OCI-LY3 (cell line): ENCODE measurements around the gene RNF6.
"Not testable (repeated sequence)": the region's sequence is repeated elsewhere in the genome, so short reads cannot be mapped to it uniquely, and the experiment has no call there.

ENCODE experiments used
- H2AFZ ChIP-seq: fragments of 200-600, 300-600 bp; shearing (Covaris generic); 2 replicates; pipeline ENCODE4 v1.6.0; 2014; ENCODE audit warnings: antibody characterized with exemption, low read depth, low read length
- H3K27ac ChIP-seq: fragments of 200-600, 300-600 bp; sonication (generic); 2 replicates; pipeline ENCODE4 v1.5.1; 2014; ENCODE audit warnings: mild to moderate bottlenecking, low read length, moderate library complexity, mixed read lengths
- H3K27me3 ChIP-seq: fragments of 200-600, 300-600 bp; sonication (generic); 2 replicates; pipeline ENCODE4 v1.6.1; 2014; ENCODE audit warnings: low read depth, low read length, mixed read lengths
- H3K36me3 ChIP-seq: fragments of 200-600, 300-600 bp; sonication (generic); replicated peaks from 2 replicates; pipeline ENCODE3; 2014; ENCODE audit warnings: low read depth, low read length, mixed read lengths
- H3K4me1 ChIP-seq: fragments of 300-600, 200-600 bp; sonication (generic); 2 replicates; pipeline ENCODE4 v1.6.1; 2014; ENCODE audit warnings: low read length, mixed read lengths
- H3K4me2 ChIP-seq: fragments of 200-600, 300-600 bp; sonication (generic); 2 replicates; pipeline ENCODE4 v1.6.1; 2014; ENCODE audit warnings: low read length, mixed read lengths
- H3K4me3 ChIP-seq: fragments of 300-600, 200-600 bp; sonication (generic); 2 replicates; pipeline ENCODE4 v1.5.1; 2014; ENCODE audit warnings: antibody characterized with exemption, mild to moderate bottlenecking, low read length, moderate library complexity
- H3K79me2 ChIP-seq: fragments of 300-600, 200-600 bp; shearing (Covaris generic); 2 replicates; pipeline ENCODE4 v1.6.1; 2014; ENCODE audit warnings: mild to moderate bottlenecking, low read length, mixed read lengths
- H3K9ac ChIP-seq: fragments of 300-600, 200-600 bp; shearing (Covaris generic); 2 replicates; pipeline ENCODE4 v1.6.0; 2014; ENCODE audit warnings: mild to moderate bottlenecking, low read length, moderate library complexity
- H3K9me3 ChIP-seq: fragments of 200-600, 300-600 bp; shearing (Covaris generic); 2 replicates; pipeline ENCODE4 v1.6.1; 2014; ENCODE audit warnings: low read length, mixed read lengths; ENCODE audit not compliant: insufficient read depth
- H4K20me1 ChIP-seq: fragments of 200-600, 300-600 bp; sonication (generic); 2 replicates; pipeline ENCODE4 v1.6.1; 2016; ENCODE audit warnings: low read length, mixed read lengths; ENCODE audit not compliant: insufficient read depth
- EZH2phosphoT487 ChIP-seq: fragments of 200-600 bp; shearing (Covaris generic); IDR thresholded peaks from 2 replicates; pipeline ENCODE4 v1.6.1; 2018; ENCODE audit warnings: antibody characterized with exemption, mixed run types, low read depth
- TF ChIP-seq, protein P1 (sequence below): fragments of 200-600, 300-600 bp; sonication (generic); IDR thresholded peaks from 2 replicates; pipeline ENCODE4 v1.5.1; 2014; ENCODE audit warnings: antibody characterized with exemption, low read length, low read depth

Gene RNF6

GRCh38 chr13:26254583-26255111 is 32.5 kb upstream of the RNF6 start:
- H3K79me2 ChIP-seq: peaks cover 57% of the 10 kb centered on the region

DNA sequence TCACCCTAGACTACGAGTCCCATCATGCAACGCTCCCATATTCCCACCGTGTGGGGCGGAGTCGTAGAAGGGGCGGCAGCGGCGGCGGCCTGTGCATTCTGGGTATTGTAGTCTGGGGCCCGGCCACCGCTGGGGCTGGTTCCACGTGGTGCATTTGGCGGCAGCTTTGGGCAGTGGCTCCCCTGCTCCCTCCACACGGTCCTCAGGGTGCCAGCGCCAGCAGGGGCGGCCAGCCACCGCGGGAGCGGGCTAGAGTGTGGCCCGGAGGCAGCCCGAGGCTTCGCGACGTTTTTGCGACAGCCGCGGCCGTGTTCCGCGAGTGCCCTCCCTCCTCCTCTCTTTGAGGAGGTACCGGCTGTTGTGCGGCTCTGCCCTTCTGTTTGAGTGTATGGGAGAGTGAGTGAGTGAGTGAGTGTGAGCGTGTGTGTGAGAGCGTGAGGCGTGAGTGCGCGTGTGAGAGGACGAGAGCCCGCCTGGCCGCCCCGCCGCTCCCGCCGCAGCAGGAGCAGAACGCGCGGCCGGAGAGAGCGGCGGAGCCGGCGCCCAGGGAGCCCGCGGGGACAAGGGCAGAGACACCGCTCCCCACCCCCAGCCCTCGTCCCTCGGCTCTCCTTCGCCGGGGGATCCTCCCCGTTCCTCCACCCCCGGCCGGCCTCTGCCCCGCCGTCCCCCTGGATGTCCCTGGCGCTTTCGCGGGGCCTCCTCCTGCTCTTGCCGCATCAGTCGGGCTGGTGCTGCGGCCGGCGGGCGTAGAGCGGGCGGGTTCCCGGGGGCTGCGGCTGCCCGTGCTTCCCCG is 31.9 kb upstream of the RNF6 start, which contains the start of gene CDK8:
Gene CDK8 (plus strand): TSS at position 343 of the 796 bp plus-strand sequence. CDS start 513 bp downstream, outside the sequence.
- H3K4me3 ChIP-seq: peak within 1 kb of the TSS; percentile 93
- no peaks in the 10 kb centered on the region for H3K9me3 ChIP-seq
- H3K4me1 ChIP-seq: peaks cover 28% of the 10 kb centered on the region
- peaks cover 51% of the 10 kb centered on the region for H3K79me2 ChIP-seq
- H3K9ac ChIP-seq: peak within 1 kb of the TSS; percentile 83
- peak within 1 kb of the TSS; percentile 70 for H3K4me2 ChIP-seq
- H3K36me3 ChIP-seq: no peaks in the 10 kb centered on the region
- H3K27ac ChIP-seq: peak within 1 kb of the TSS; percentile 81
- peaks cover 31% of the 10 kb centered on the region for H4K20me1 ChIP-seq
- H3K27me3 ChIP-seq: no peaks in the 10 kb centered on the region
- peak within 1 kb of the TSS; percentile 90 for H2AFZ ChIP-seq
- TF ChIP-seq, protein P1, sequence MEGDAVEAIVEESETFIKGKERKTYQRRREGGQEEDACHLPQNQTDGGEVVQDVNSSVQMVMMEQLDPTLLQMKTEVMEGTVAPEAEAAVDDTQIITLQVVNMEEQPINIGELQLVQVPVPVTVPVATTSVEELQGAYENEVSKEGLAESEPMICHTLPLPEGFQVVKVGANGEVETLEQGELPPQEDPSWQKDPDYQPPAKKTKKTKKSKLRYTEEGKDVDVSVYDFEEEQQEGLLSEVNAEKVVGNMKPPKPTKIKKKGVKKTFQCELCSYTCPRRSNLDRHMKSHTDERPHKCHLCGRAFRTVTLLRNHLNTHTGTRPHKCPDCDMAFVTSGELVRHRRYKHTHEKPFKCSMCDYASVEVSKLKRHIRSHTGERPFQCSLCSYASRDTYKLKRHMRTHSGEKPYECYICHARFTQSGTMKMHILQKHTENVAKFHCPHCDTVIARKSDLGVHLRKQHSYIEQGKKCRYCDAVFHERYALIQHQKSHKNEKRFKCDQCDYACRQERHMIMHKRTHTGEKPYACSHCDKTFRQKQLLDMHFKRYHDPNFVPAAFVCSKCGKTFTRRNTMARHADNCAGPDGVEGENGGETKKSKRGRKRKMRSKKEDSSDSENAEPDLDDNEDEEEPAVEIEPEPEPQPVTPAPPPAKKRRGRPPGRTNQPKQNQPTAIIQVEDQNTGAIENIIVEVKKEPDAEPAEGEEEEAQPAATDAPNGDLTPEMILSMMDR: no peak
- no peak for TF ChIP-seq EZH2phosphoT487

More at GRCh38 chr13:26254583-26255111, 32.5 kb upstream of the RNF6 start:
- H3K9me3 ChIP-seq: no peaks in the 10 kb centered on the region
- H3K4me2 ChIP-seq: peak overlapping the region; percentile 70
- H3K27ac ChIP-seq: peak overlapping the region; percentile 81
- peaks cover 35% of the 10 kb centered on the region for H4K20me1 ChIP-seq
- peaks cover 28% of the 10 kb centered on the region for H3K4me1 ChIP-seq
- H2AFZ ChIP-seq: no peak overlapping the region
- peak overlapping the region; percentile 83 for H3K9ac ChIP-seq
- TF ChIP-seq EZH2phosphoT487: no peak
- no peaks in the 10 kb centered on the region for H3K27me3 ChIP-seq
- no peaks in the 10 kb centered on the region for H3K36me3 ChIP-seq
- peak overlapping the region; percentile 93 for H3K4me3 ChIP-seq

DNA sequence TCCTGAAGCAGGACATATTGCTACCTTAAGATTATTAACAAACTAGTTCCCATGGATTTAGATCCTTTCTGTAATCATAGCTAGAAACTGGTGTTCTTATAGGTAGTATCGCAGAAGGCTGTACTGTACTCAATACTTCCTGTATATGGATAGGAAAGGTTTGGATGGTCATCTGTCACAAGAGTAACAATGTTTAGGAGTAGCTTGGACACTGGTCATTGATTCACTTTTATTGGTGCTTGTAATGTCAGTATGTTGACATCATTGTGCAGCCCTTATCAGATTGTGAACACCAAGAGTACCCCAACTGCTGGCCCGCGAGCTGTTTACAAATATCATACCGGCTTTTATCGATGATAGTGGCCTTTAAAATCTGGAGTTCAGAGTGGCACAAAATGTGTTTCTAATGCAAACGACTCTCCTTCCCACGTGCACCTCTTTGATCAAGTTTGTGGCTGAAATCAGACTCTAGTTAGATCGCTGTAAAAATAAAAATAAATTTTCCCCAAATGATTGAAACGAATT is 31.2 kb upstream of the RNF6 start:
- H3K27ac ChIP-seq: peak overlapping the region; percentile 81; the same call in 1 of the 2 replicates
- peak overlapping the region; percentile 70 for H3K4me2 ChIP-seq
- peak overlapping the region; percentile 90 for H2AFZ ChIP-seq
- no peaks in the 10 kb centered on the region for H3K9me3 ChIP-seq
- H3K36me3 ChIP-seq: no peaks in the 10 kb centered on the region
- peak overlapping the region; percentile 83 for H3K9ac ChIP-seq
- H3K79me2 ChIP-seq: peaks cover 44% of the 10 kb centered on the region
- peaks cover 28% of the 10 kb centered on the region for H3K4me1 ChIP-seq
- H3K27me3 ChIP-seq: no peaks in the 10 kb centered on the region
- peaks cover 31% of the 10 kb centered on the region for H4K20me1 ChIP-seq
- peak overlapping the region; percentile 93 for H3K4me3 ChIP-seq
- TF ChIP-seq, protein P1: no peak
- TF ChIP-seq EZH2phosphoT487: no peak

DNA sequence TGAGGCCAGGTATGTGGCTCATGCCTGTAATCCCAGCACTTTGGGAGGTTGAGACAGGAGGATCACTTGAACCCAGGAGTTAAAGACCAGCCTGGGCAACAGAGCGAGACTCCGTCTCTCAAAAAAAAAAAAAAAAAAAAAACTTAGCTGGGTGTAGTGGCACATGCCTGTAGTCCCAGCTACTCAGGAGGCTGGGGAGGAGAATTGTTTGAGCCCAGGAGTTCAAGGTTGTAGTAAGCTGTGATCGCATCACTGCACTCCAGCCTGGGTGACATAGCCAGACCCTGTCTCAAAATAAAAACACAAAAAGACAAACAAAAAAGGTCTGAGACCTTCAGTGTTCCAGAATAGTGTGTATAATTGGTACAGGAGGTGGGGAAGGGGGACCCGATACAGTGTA is 29.9 kb upstream of the RNF6 start:
- not testable (repeated sequence) for H3K36me3 ChIP-seq, H3K9me3 ChIP-seq, H3K9ac ChIP-seq, H3K4me3 ChIP-seq, H3K27me3 ChIP-seq, H2AFZ ChIP-seq, H3K4me2 ChIP-seq, H3K27ac ChIP-seq
- H3K79me2 ChIP-seq: peaks cover 31% of the 10 kb centered on the region
- H3K4me1 ChIP-seq: peaks cover 22% of the 10 kb centered on the region
- H4K20me1 ChIP-seq: peaks cover 21% of the 10 kb centered on the region

DNA sequence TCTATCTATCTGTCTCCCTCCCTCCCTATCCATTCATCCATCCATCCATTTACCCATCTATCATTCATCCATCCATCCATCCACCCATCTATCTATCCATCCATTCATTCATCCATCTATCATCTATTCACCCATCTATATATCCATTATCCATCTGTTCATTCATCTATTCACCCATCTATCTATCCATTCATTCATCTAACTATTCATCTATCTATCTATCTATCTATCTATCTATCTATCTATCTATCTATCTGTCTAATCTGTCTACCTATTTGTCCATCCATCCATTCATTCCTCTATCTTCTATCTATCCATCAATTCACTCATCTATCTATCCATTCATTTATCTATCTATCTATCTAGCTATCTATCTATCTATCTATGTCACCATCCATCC is 27.4 kb upstream of the RNF6 start:
- Histone ChIP-seq H3K4me2 (no peak overlapping the region), H2AFZ (no peak overlapping the region), H4K20me1 (no peaks in the 10 kb centered on the region), H3K27me3 (no peaks in the 10 kb centered on the region), H3K9ac (no peak overlapping the region), H3K27ac (no peak overlapping the region), H3K4me3 (no peak overlapping the region), H3K9me3 (no peaks in the 10 kb centered on the region), H3K4me1 (peaks cover 4% of the 10 kb centered on the region), H3K79me2 (peaks cover 6% of the 10 kb centered on the region), H3K36me3 (no peaks in the 10 kb centered on the region)
- TF ChIP-seq EZH2phosphoT487: no peak
- TF ChIP-seq, protein P1: no peak
